Lung (tissue), 12 donors: ENCODE results near the gene XPO1. TPM values are rescaled to one million over a fixed set of nuclear protein-coding genes. Genes with fewer than 3 reads are reported as not detected.
"Not testable (repeated sequence)": the region's sequence is repeated elsewhere in the genome, so short reads cannot be mapped to it uniquely, and the experiment has no call there.

Experiments
- ATAC-seq: fragments of 200-7000 bp; cut with Tn5 transposase; one replicate; pipeline ENCODE4 v1.9.1; 2020; ENCODE audit warnings: moderate number of reproducible peaks; ENCODE audit not compliant: insufficient read depth, low FRiP score
- DNase-seq, 3 donors: peaks; one replicate each; pipeline ENCODE4 v3.0.0-alpha.2; 2013 to 2017
- H3K27ac ChIP-seq, 2 donors: one replicate each; pipeline ENCODE4 v1.5.1; 2013; ENCODE audit warnings: mild to moderate bottlenecking in 2 of 2, moderate library complexity in 2 of 2, control low read depth in 1 of 2, inconsistent platforms in 1 of 2, low read depth in 1 of 2, low read length in 1 of 2
- H3K27me3 ChIP-seq, 3 donors: one replicate each; pipeline ENCODE4 v1.5.1; 2013; ENCODE audit warnings: low read length in 2 of 3; ENCODE audit not compliant: control insufficient read depth in 3 of 3, insufficient read depth in 3 of 3
- H3K36me3 ChIP-seq, 4 donors: one replicate each; pipeline ENCODE4 v1.5.1; 2013; ENCODE audit warnings: low read length in 4 of 4, mild to moderate bottlenecking in 1 of 4, moderate library complexity in 1 of 4; ENCODE audit not compliant: control insufficient read depth in 4 of 4, insufficient read depth in 4 of 4
- H3K4me1 ChIP-seq, 5 donors: one replicate each; pipeline ENCODE4 v1.5.1; 2013; ENCODE audit warnings: low read length in 5 of 5, mild to moderate bottlenecking in 2 of 5, moderate library complexity in 1 of 5; ENCODE audit not compliant: control insufficient read depth in 5 of 5, insufficient read depth in 5 of 5
- H3K4me3 ChIP-seq: one replicate; pipeline ENCODE4 v1.5.1; 2013; ENCODE audit warnings: mild to moderate bottlenecking, control low read depth, moderate library complexity
- H3K9ac ChIP-seq, 2 donors: one replicate each; pipeline ENCODE4 v1.5.1; 2013; ENCODE audit warnings: low read length in 2 of 2, control low read depth in 1 of 2; ENCODE audit not compliant: insufficient read depth in 1 of 2
- H3K9me3 ChIP-seq, 4 donors: one replicate each; pipeline ENCODE4 v1.5.1; 2013; ENCODE audit warnings: low read length in 3 of 4, mild to moderate bottlenecking in 1 of 4, moderate library complexity in 1 of 4; ENCODE audit not compliant: control insufficient read depth in 4 of 4, insufficient read depth in 3 of 4
- WGBS, 2 donors: extraction: QIAGEN DNeasy Blood & Tissue Kit; methylation state at CpG; one replicate each; pipeline ENCODE4 v1.1.7; 2013; 5-methylcytosine and 5-hydroxymethylcytosine counted together
- polyA plus RNA-seq, 2 donors: library from polyadenylated mRNA; stranded (reverse); fragments of 200-250 nt; gene quantifications; one replicate each; pipeline ENCODE4 v1.2.1, GENCODE V29; 2013
- total RNA-seq, 2 donors: library from RNA; depleted of rRNA in 1 of 2; stranded (reverse); fragments of >200 nt in 1 of 2; gene quantifications; one replicate each; pipeline ENCODE4 v1.2.1, GENCODE V29; 2014 to 2021
- TF ChIP-seq, protein P1 (sequence below): IDR thresholded peaks from 2 replicates; pipeline ENCODE4 v1.5.1; 2012; ENCODE audit warnings: mild to moderate bottlenecking; ENCODE audit errors: control extremely low read depth, extremely low read depth
- donor health status: control.
- donor health status: control.
- donor health status: Bipolar disorder and iron deficiency.
- donor health status: healthy.
- donor health status: DM: yes; HTN: yes; CAD: no.

Gene XPO1
- total and polyA plus RNA-seq, 4 donors: 57.9 to 568 (median 85.9) TPM

DNA sequence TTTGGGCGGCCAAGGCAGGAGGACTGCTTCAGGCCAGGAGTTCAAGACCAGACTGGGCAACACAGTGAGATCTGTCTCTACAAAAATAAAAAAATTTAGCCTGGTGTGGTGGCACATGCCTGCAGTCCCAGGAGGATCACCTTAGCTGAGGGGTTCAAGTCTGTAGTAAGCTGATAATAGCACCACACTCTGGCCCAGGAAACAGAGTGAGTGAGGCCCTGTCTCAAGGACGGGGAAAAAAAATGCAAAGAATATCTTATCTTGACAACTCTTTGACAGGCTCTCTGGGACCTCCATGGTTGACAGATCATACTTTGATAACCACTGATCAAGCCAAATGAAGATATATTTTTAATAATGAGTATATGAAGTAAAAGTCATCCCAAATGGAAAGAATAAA is 89.9 kb downstream of the XPO1 start:
- no peak for ATAC-seq
- Histone ChIP-seq H3K9ac (no peak overlapping the region), H3K4me3 (no peak overlapping the region), H3K4me1 (peaks cover 0 to 5% (median 0%) of the 10 kb centered on the region in 5 donors), H3K27me3 (no peaks in the 10 kb centered on the region), H3K36me3 (peaks cover 0 to 5% (median 1%) of the 10 kb centered on the region in 4 donors), H3K27ac (no peak overlapping the region), H3K9me3 (peaks cover 0 to 2% (median 0%) of the 10 kb centered on the region in 4 donors)
- TF ChIP-seq, protein P1, sequence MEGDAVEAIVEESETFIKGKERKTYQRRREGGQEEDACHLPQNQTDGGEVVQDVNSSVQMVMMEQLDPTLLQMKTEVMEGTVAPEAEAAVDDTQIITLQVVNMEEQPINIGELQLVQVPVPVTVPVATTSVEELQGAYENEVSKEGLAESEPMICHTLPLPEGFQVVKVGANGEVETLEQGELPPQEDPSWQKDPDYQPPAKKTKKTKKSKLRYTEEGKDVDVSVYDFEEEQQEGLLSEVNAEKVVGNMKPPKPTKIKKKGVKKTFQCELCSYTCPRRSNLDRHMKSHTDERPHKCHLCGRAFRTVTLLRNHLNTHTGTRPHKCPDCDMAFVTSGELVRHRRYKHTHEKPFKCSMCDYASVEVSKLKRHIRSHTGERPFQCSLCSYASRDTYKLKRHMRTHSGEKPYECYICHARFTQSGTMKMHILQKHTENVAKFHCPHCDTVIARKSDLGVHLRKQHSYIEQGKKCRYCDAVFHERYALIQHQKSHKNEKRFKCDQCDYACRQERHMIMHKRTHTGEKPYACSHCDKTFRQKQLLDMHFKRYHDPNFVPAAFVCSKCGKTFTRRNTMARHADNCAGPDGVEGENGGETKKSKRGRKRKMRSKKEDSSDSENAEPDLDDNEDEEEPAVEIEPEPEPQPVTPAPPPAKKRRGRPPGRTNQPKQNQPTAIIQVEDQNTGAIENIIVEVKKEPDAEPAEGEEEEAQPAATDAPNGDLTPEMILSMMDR: no peak
- no peak for DNase-seq
- WGBS, 2 donors: 92% methylated on average over 2 of the region's 2 CpGs

DNA sequence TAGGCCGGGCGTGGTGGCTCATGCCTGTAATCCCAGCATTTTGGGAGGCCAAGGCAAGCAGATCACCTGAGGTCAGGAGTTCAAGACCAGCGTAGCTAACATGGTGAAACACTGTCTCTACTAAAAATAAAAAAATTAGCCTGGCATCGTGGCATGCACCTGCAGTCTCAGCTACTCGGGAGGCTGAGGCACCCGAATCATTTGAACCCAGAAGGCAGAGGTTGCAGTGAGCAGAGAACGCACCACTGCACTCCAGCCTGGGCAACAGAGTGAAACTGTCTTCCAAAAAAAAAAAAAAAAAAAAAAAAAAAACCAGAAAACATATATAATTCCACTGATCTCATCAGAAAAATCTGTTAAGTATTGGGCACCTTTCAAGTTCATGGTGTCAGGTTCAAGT is 91.2 kb downstream of the XPO1 start:
- not testable (repeated sequence) for ATAC-seq, DNase-seq, H3K9me3 ChIP-seq, H3K27me3 ChIP-seq, H3K27ac ChIP-seq, H3K36me3 ChIP-seq, H3K4me3 ChIP-seq, H3K4me1 ChIP-seq, H3K9ac ChIP-seq
- 94% methylated on average over 7 of the region's 7 CpGs for WGBS, 2 donors

DNA sequence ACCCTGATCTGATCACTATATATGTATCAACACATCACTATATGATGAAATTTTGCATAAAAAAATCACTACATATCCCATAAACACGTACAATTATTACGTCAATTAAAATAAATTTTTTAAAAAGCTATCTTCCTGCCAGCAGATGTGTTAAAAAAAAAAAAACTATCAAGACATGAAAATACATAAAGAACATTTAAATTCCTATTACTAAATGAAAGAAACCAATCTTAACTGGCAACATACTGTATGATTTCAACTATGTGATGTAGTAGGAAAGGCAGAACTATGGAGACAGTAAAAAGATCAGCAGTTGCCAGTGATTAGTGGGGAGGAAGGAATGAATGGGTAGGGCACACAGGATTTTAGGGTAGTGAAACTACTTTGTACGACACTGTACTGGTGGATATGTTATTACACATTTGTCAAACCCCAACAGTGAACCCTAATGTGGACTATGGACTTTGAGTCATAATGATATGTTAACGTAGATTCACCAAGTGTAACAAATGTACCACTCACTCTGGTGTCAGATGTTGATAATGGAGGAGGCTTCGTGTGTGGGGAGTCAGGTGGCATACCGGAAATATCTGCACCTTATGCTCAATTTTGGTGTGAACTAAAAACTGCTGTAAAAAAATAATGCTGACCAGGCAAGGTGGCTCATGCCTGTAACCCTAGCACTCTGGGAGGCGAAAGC is 94.7 kb downstream of the XPO1 start:
- TF ChIP-seq, protein P1: no peak
- DNase-seq (no peak), ATAC-seq (no peak)
- Histone ChIP-seq H3K4me3 (no peak overlapping the region), H3K36me3 (peaks cover 0 to 3% (median 0%) of the 10 kb centered on the region in 4 donors), H3K9ac (no peak overlapping the region), H3K4me1 (peaks cover 0 to 16% (median 0%) of the 10 kb centered on the region in 5 donors), H3K27ac (no peak overlapping the region), H3K27me3 (no peaks in the 10 kb centered on the region), H3K9me3 (no peaks in the 10 kb centered on the region)
- WGBS, 2 donors: 89 to 91% methylated on average over 7 of the region's 7 CpGs

DNA sequence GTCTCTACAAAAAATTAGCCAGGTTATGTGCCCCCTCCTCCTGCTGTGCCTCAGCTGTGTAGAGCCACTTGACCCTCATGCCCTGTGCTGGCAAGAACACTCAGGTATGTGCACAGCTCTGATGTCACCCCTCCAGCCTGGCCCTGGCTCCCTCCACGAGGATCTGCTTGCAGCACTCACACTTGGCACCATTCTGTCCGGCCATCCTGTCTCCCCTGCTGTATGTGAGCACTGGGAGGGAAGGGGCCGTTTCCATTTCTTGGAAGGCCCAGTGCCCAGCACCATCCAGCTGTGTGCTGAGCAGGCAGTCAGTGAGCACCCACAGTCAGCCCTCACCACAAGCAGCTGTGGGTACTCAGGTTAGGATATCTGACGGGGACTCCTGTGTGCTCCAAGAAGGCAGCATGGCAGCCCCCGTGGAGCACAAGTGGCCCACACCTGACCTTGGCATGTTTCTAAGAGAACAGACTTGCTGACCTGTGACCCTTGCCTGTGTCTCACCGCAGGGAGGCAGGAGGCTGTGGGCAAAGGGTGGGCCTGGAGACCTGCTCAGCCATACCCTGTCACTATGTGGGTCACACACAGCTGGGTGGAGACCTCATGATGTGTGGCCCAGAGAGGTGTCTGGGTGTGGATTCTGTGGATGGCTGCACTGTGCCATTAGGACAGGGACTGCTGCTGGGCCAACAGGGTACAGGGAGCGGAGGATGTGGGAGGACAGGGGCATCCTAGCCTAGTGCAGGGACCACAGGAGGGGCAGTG is 98.7 kb downstream of the XPO1 start:
- 67 to 72% methylated on average over 7 of the region's 7 CpGs for WGBS, 2 donors
- TF ChIP-seq, protein P1: no peak
- H3K4me3 ChIP-seq: no peak overlapping the region
- peaks cover 0 to 23% (median 0%) of the 10 kb centered on the region in 5 donors for H3K4me1 ChIP-seq
- no peak overlapping the region for H3K9ac ChIP-seq
- H3K27me3 ChIP-seq: no peaks in the 10 kb centered on the region
- peak in 2 of 3 donors; percentile 25 to 43 for DNase-seq
- H3K9me3 ChIP-seq: peaks cover 0 to 3% (median 0%) of the 10 kb centered on the region in 4 donors
- peak overlapping the region in 1 of 2 donors; percentile 29 for H3K27ac ChIP-seq
- ATAC-seq: peak; percentile 66
- peaks cover 0 to 3% (median 0%) of the 10 kb centered on the region in 4 donors for H3K36me3 ChIP-seq
